Mesenchymal stem cell (in vitro differentiated cells and primary cell): ENCODE measurements around the gene DLGAP1.

ENCODE experiments used
- DNase-seq: peaks from one replicate; pipeline ENCODE4 v3.0.0-alpha.2; 2013
- H2AFZ ChIP-seq: one replicate; pipeline ENCODE4 v1.6.1; 2013; ENCODE audit warnings: low read depth, mild to moderate bottlenecking, control low read depth, inconsistent platforms, low read length, moderate library complexity
- H2AK5ac ChIP-seq: 2 replicates; pipeline ENCODE4 v1.6.1; 2013; ENCODE audit warnings: low read length, moderate library complexity, mild to moderate bottlenecking, inconsistent platforms; ENCODE audit not compliant: severe bottlenecking
- H2BK120ac ChIP-seq: one replicate; pipeline ENCODE4 v1.6.1; 2013; ENCODE audit warnings: low read depth, mild to moderate bottlenecking, inconsistent platforms, low read length, moderate library complexity
- H2BK12ac ChIP-seq, 2 experiments: one replicate each; pipeline ENCODE4 v1.6.1; 2013; ENCODE audit warnings: inconsistent platforms in 2 of 2, low read length in 2 of 2, mild to moderate bottlenecking in 2 of 2, moderate library complexity in 2 of 2, control low read depth in 1 of 2
- H2BK15ac ChIP-seq: one replicate; pipeline ENCODE4 v1.6.1; 2013; ENCODE audit warnings: mild to moderate bottlenecking, low read depth, inconsistent platforms; ENCODE audit not compliant: poor library complexity, severe bottlenecking
- H2BK5ac ChIP-seq: 2 replicates; pipeline ENCODE4 v1.6.1; 2013; ENCODE audit warnings: low read depth, mild to moderate bottlenecking, low read length, control low read depth, inconsistent platforms; ENCODE audit not compliant: poor library complexity, severe bottlenecking
- H3K14ac ChIP-seq, 2 experiments: one replicate each; pipeline ENCODE4 v1.6.1; 2013; ENCODE audit warnings: inconsistent platforms in 2 of 2, low read length in 2 of 2, control low read depth in 1 of 2, mild to moderate bottlenecking in 1 of 2, moderate library complexity in 1 of 2
- H3K18ac ChIP-seq, 2 experiments: one replicate each; pipeline ENCODE4 v1.6.1; 2013; ENCODE audit warnings: inconsistent platforms in 2 of 2, low read length in 2 of 2, control low read depth in 1 of 2, low read depth in 1 of 2, mild to moderate bottlenecking in 1 of 2
- H3K23ac ChIP-seq, 2 experiments: one replicate each; pipeline ENCODE4 v1.6.1; 2013; ENCODE audit warnings: inconsistent platforms in 2 of 2, low read length in 2 of 2, mild to moderate bottlenecking in 2 of 2, moderate library complexity in 2 of 2, control low read depth in 1 of 2
- H3K27ac ChIP-seq: 2 replicates; pipeline ENCODE4 v1.5.1; 2013; ENCODE audit warnings: mild to moderate bottlenecking, moderate library complexity, low read length, control low read depth, inconsistent platforms; ENCODE audit not compliant: poor library complexity, severe bottlenecking
- H3K27me3 ChIP-seq, 2 experiments: 2 replicates each; pipeline versions ENCODE4 v1.6.1 to v1.7.0; 2013; ENCODE audit warnings: low read length in 2 of 2, mild to moderate bottlenecking in 2 of 2, moderate library complexity in 2 of 2, control low read depth in 1 of 2, inconsistent platforms in 1 of 2; ENCODE audit not compliant: control insufficient read depth in 1 of 2, insufficient read depth in 1 of 2
- H3K36me3 ChIP-seq, 2 experiments: 2 replicates each; pipeline versions ENCODE4 v1.6.1 to v1.7.0; 2013; ENCODE audit warnings: low read length in 2 of 2, control low read depth in 1 of 2, inconsistent platforms in 1 of 2, low read depth in 1 of 2, mild to moderate bottlenecking in 1 of 2; ENCODE audit not compliant: insufficient read depth in 2 of 2, control insufficient read depth in 1 of 2
- H3K4ac ChIP-seq, 2 experiments: one replicate each; pipeline ENCODE4 v1.6.1; 2013; ENCODE audit warnings: inconsistent platforms in 2 of 2, low read length in 2 of 2, mild to moderate bottlenecking in 2 of 2, moderate library complexity in 2 of 2, control low read depth in 1 of 2, low read depth in 1 of 2
- H3K4me1 ChIP-seq: 2 replicates; pipeline ENCODE4 v1.6.1; 2013; ENCODE audit warnings: low read depth, low read length, control low read depth; ENCODE audit not compliant: control insufficient read depth, insufficient read depth
- H3K4me2 ChIP-seq: 2 replicates; pipeline ENCODE4 v1.6.1; 2013; ENCODE audit warnings: low read length, mild to moderate bottlenecking, inconsistent platforms; ENCODE audit not compliant: poor library complexity, severe bottlenecking
- H3K4me3 ChIP-seq, 2 experiments: 2 replicates each; pipeline versions ENCODE4 v1.5.1 to v1.7.0; 2013; ENCODE audit warnings: low read length in 2 of 2, mild to moderate bottlenecking in 2 of 2, control low read depth in 1 of 2, low read depth in 1 of 2; ENCODE audit not compliant: insufficient read depth in 1 of 2
- H3K79me1 ChIP-seq: replicated peaks from 2 replicates; pipeline ENCODE4 v1.6.1; 2013; ENCODE audit warnings: mild to moderate bottlenecking, control low read depth, low read length, inconsistent platforms; ENCODE audit not compliant: poor library complexity, severe bottlenecking
- H3K9ac ChIP-seq: 2 replicates; pipeline ENCODE4 v1.7.0; 2013; ENCODE audit warnings: mild to moderate bottlenecking, low read length, moderate library complexity
- H3K9me3 ChIP-seq: 2 replicates; pipeline ENCODE4 v1.7.0; 2013; ENCODE audit warnings: mild to moderate bottlenecking, low read length; ENCODE audit not compliant: control insufficient read depth
- H4K8ac ChIP-seq: one replicate; pipeline ENCODE4 v1.6.1; 2013; ENCODE audit warnings: inconsistent platforms, mild to moderate bottlenecking, low read length, moderate library complexity
- H4K91ac ChIP-seq: one replicate; pipeline ENCODE4 v1.6.1; 2013; ENCODE audit warnings: mild to moderate bottlenecking, low read length, inconsistent platforms
- WGBS: methylation state at CpG from one replicate; pipeline ENCODE4 v1.1.7; 2013; ENCODE audit warnings: mixed read lengths; 5-methylcytosine and 5-hydroxymethylcytosine counted together

DLGAP1 gene

GRCh38 chr18:4196351-4196750 lies 258.8 kb downstream of the DLGAP1 start:
- no peak overlapping the region for H3K18ac ChIP-seq
- no peak overlapping the region for H3K27ac ChIP-seq
- H4K91ac ChIP-seq: no peak overlapping the region
- no peak overlapping the region for H3K4me2 ChIP-seq
- no peak overlapping the region for H3K4me3 ChIP-seq
- no peaks in the 10 kb centered on the region for H3K27me3 ChIP-seq
- no peaks in the 10 kb centered on the region for H3K79me1 ChIP-seq
- H3K9ac ChIP-seq: no peak overlapping the region
- H3K4ac ChIP-seq: no peak overlapping the region
- H4K8ac ChIP-seq: no peak overlapping the region
- H3K4me1 ChIP-seq: no peaks in the 10 kb centered on the region
- no peak overlapping the region for H3K23ac ChIP-seq
- no peak overlapping the region for H2BK15ac ChIP-seq
- H2BK5ac ChIP-seq: no peak overlapping the region
- H3K9me3 ChIP-seq: no peaks in the 10 kb centered on the region
- DNase-seq: no peak
- H3K14ac ChIP-seq: no peak overlapping the region
- H2AK5ac ChIP-seq: no peak overlapping the region
- 19% methylated on average over 4 of the region's 4 CpGs for WGBS
- no peak overlapping the region for H2AFZ ChIP-seq
- no peaks in the 10 kb centered on the region for H3K36me3 ChIP-seq
- H2BK120ac ChIP-seq: no peak overlapping the region
- no peak overlapping the region for H2BK12ac ChIP-seq

- H4K8ac ChIP-seq: no peak overlapping the region
- no peak overlapping the region for H2BK5ac ChIP-seq
- no peak overlapping the region for H3K27ac ChIP-seq
- no peak overlapping the region for H4K91ac ChIP-seq
- no peak overlapping the region for H3K4me3 ChIP-seq
- no peak overlapping the region for H2BK15ac ChIP-seq
- H3K79me1 ChIP-seq: no peaks in the 10 kb centered on the region
- H3K4me1 ChIP-seq: no peaks in the 10 kb centered on the region
- no peak overlapping the region for H2BK12ac ChIP-seq
- 65% methylated on average over 3 of the region's 3 CpGs for WGBS
- H3K27me3 ChIP-seq: no peaks in the 10 kb centered on the region
- DNase-seq: no peak
- no peak overlapping the region for H3K9ac ChIP-seq
- H3K14ac ChIP-seq: no peak overlapping the region
- no peak overlapping the region for H3K4ac ChIP-seq
- no peak overlapping the region for H3K4me2 ChIP-seq
- no peak overlapping the region for H3K23ac ChIP-seq
- H3K9me3 ChIP-seq: no peaks in the 10 kb centered on the region
- H2AK5ac ChIP-seq: no peak overlapping the region
- H3K36me3 ChIP-seq: no peaks in the 10 kb centered on the region
- no peak overlapping the region for H3K18ac ChIP-seq
- H2BK120ac ChIP-seq: no peak overlapping the region
- H2AFZ ChIP-seq: no peak overlapping the region
These were observed 262.0 kb downstream of the DLGAP1 start for GRCh38 chr18:4193086-4193485.

- H2AFZ ChIP-seq: no peak overlapping the region
- no peaks in the 10 kb centered on the region for H3K27me3 ChIP-seq
- no peak overlapping the region for H4K91ac ChIP-seq
- H3K79me1 ChIP-seq: no peaks in the 10 kb centered on the region
- no peak overlapping the region for H3K4me2 ChIP-seq
- H2AK5ac ChIP-seq: no peak overlapping the region
- H3K36me3 ChIP-seq: no peaks in the 10 kb centered on the region
- 46% methylated on average over 7 of the region's 7 CpGs for WGBS
- H2BK15ac ChIP-seq: no peak overlapping the region
- H2BK5ac ChIP-seq: no peak overlapping the region
- H2BK12ac ChIP-seq: no peak overlapping the region
- H3K9me3 ChIP-seq: peaks cover 6% of the 10 kb centered on the region
- no peak overlapping the region for H3K9ac ChIP-seq
- H2BK120ac ChIP-seq: no peak overlapping the region
- no peak overlapping the region for H3K4me3 ChIP-seq
- H3K4me1 ChIP-seq: no peaks in the 10 kb centered on the region
- no peak overlapping the region for H3K4ac ChIP-seq
- H4K8ac ChIP-seq: no peak overlapping the region
- DNase-seq: no peak
- no peak overlapping the region for H3K18ac ChIP-seq
- no peak overlapping the region for H3K14ac ChIP-seq
- H3K23ac ChIP-seq: no peak overlapping the region
- H3K27ac ChIP-seq: no peak overlapping the region
These were observed 273.1 kb downstream of the DLGAP1 start for GRCh38 chr18:4181882-4182568.

GRCh38 chr18:4181086-4181485 lies 274.0 kb downstream of the DLGAP1 start:
- Histone ChIP-seq H3K23ac (no peak overlapping the region), H3K4me3 (no peak overlapping the region), H2BK15ac (no peak overlapping the region), H3K4me1 (no peaks in the 10 kb centered on the region), H2AK5ac (no peak overlapping the region), H3K9me3 (peaks cover 6% of the 10 kb centered on the region), H3K27ac (no peak overlapping the region), H3K79me1 (no peaks in the 10 kb centered on the region), H4K8ac (no peak overlapping the region), H3K36me3 (no peaks in the 10 kb centered on the region), H2BK5ac (no peak overlapping the region), H3K18ac (no peak overlapping the region), H3K4ac (no peak overlapping the region), H2AFZ (no peak overlapping the region), H2BK12ac (no peak overlapping the region), H2BK120ac (no peak overlapping the region), H4K91ac (no peak overlapping the region), H3K9ac (no peak overlapping the region), H3K27me3 (no peaks in the 10 kb centered on the region), H3K14ac (no peak overlapping the region), H3K4me2 (no peak overlapping the region)
- 93% methylated on average over 1 of the region's 3 CpGs for WGBS
- no peak for DNase-seq
